IMR-90 (cell line): Measurements from ENCODE around the gene TREML2. TPM values are rescaled to one million over a fixed set of nuclear protein-coding genes. Genes with fewer than 3 reads are reported as not detected.

Experiments used
- ATAC-seq: fragments of 200-7000 bp; cut with Tn5 transposase; 2 replicates; pipeline ENCODE4 v1.9.1; 2020; ENCODE audit warnings: low read depth, mild to moderate bottlenecking, moderate library complexity
- BruUV-seq: library from RNA; stranded (reverse); fragments of 400-500 nt; replicated peaks from 2 replicates; lab custom pipeline; 2021; lab: Mats Ljungman, UMichigan
- CTCF ChIA-PET: fragments of 300-600 bp; formaldehyde crosslinking; extraction: SDS; loops from one replicate; lab custom pipeline; 2021; ENCODE audit warnings: antibody characterized with exemption; lab: Yijun Ruan, JAX
- POLR2A ChIA-PET: fragments of 300-600 bp; sonication (Branson Sonifier 250); formaldehyde crosslinking; loops from one replicate; lab custom pipeline; 2022; ENCODE audit warnings: antibody characterized with exemption; ENCODE audit not compliant: unreplicated experiment; lab: Charles Lee
- DNase-seq: peaks from one replicate; pipeline ENCODE4 v3.0.0; 2013
- H2AFZ ChIP-seq: replicated peaks from 2 replicates; pipeline ENCODE3; 2013; ENCODE audit warnings: low read length, mild to moderate bottlenecking; ENCODE audit not compliant: poor library complexity
- H2AK5ac ChIP-seq: 2 replicates; pipeline ENCODE4 v1.6.1; 2013; ENCODE audit warnings: low read depth, low read length, inconsistent platforms
- H2AK9ac ChIP-seq: replicated peaks from 2 replicates; pipeline ENCODE3; 2013; ENCODE audit warnings: mild to moderate bottlenecking, low read depth, low read length, moderate library complexity; ENCODE audit not compliant: poor library complexity
- H2BK120ac ChIP-seq: 2 replicates; pipeline ENCODE4 v1.6.1; 2013; ENCODE audit warnings: low read depth, low read length, inconsistent platforms
- H2BK15ac ChIP-seq: 3 replicates; pipeline ENCODE4 v1.6.1; 2013; ENCODE audit warnings: low read depth, low read length, inconsistent platforms
- H2BK20ac ChIP-seq: 2 replicates; pipeline ENCODE4 v1.6.1; 2013; ENCODE audit warnings: low read depth, mild to moderate bottlenecking, inconsistent platforms, low read length, moderate library complexity
- H2BK5ac ChIP-seq: 2 replicates; pipeline ENCODE4 v1.6.1; 2013; ENCODE audit warnings: mild to moderate bottlenecking, low read depth, low read length, inconsistent platforms; ENCODE audit not compliant: poor library complexity, severe bottlenecking
- H3K14ac ChIP-seq: replicated peaks from 2 replicates; pipeline ENCODE4 v1.6.1; 2013; ENCODE audit warnings: low read depth, low read length, inconsistent platforms
- H3K18ac ChIP-seq: 2 replicates; pipeline ENCODE4 v1.6.1; 2013; ENCODE audit warnings: low read depth, low read length, control low read depth
- H3K23ac ChIP-seq: 2 replicates; pipeline ENCODE4 v1.6.1; 2013; ENCODE audit warnings: low read depth, low read length, inconsistent platforms
- H3K27ac ChIP-seq: 2 replicates; pipeline ENCODE4 v1.5.1; 2013; ENCODE audit warnings: mild to moderate bottlenecking, control low read depth, low read length; ENCODE audit not compliant: insufficient read depth
- H3K27me3 ChIP-seq: 2 replicates; pipeline ENCODE4 v1.6.1; 2013; ENCODE audit warnings: low read length; ENCODE audit not compliant: control insufficient read depth, insufficient read depth
- H3K36me3 ChIP-seq: 2 replicates; pipeline ENCODE4 v1.6.1; 2013; ENCODE audit warnings: low read length, mixed read lengths; ENCODE audit not compliant: control insufficient read depth, insufficient read depth
- H3K4ac ChIP-seq: 2 replicates; pipeline ENCODE4 v1.6.1; 2013; ENCODE audit warnings: low read depth, low read length, inconsistent platforms
- H3K4me1 ChIP-seq: 2 replicates; pipeline ENCODE4 v1.6.1; 2013; ENCODE audit warnings: low read length, mixed read lengths; ENCODE audit not compliant: control insufficient read depth, insufficient read depth
- H3K4me2 ChIP-seq: 2 replicates; pipeline ENCODE4 v1.6.1; 2013; ENCODE audit warnings: low read depth, mild to moderate bottlenecking, control low read depth, low read length, moderate library complexity
- H3K4me3 ChIP-seq: 2 replicates; pipeline ENCODE4 v1.5.1; 2013; ENCODE audit warnings: low read depth, mild to moderate bottlenecking, control low read depth, low read length, moderate library complexity; ENCODE audit not compliant: insufficient read depth
- H3K56ac ChIP-seq: 2 replicates; pipeline ENCODE4 v1.6.1; 2013; ENCODE audit warnings: low read length, inconsistent platforms; ENCODE audit not compliant: insufficient read depth; ENCODE audit errors: extremely low read depth
- H3K79me1 ChIP-seq, 2 experiments: 2 replicates each; pipeline ENCODE4 v1.6.1; 2013; ENCODE audit warnings: low read length in 2 of 2, inconsistent platforms in 1 of 2, low read depth in 1 of 2
- H3K9ac ChIP-seq: 2 replicates; pipeline ENCODE4 v1.6.1; 2013; ENCODE audit warnings: low read depth, low read length, control low read depth
- H3K9me1 ChIP-seq: 2 replicates; pipeline ENCODE4 v1.6.1; 2013; ENCODE audit warnings: low read length, inconsistent platforms; ENCODE audit not compliant: insufficient read depth
- H3K9me3 ChIP-seq: 2 replicates; pipeline ENCODE4 v1.6.1; 2013; ENCODE audit warnings: low read length; ENCODE audit not compliant: control insufficient read depth, insufficient read depth
- H4K20me1 ChIP-seq: 2 replicates; pipeline ENCODE4 v1.6.1; 2013; ENCODE audit warnings: low read length, inconsistent platforms; ENCODE audit not compliant: insufficient read depth
- H4K5ac ChIP-seq: 2 replicates; pipeline ENCODE4 v1.6.1; 2013; ENCODE audit warnings: mild to moderate bottlenecking, low read depth, low read length, control low read depth
- H4K8ac ChIP-seq, 2 experiments: 2 replicates each; pipeline ENCODE4 v1.6.1; 2013; ENCODE audit warnings: low read depth in 2 of 2, low read length in 2 of 2, control low read depth in 1 of 2, inconsistent platforms in 1 of 2
- H4K91ac ChIP-seq: 2 replicates; pipeline ENCODE4 v1.6.1; 2013; ENCODE audit warnings: low read depth, low read length, inconsistent platforms; ENCODE audit not compliant: insufficient read depth
- BHLHE40 ChIP-seq: fragments of 150-350 bp; IDR thresholded peaks from 2 replicates; pipeline ENCODE4 v1.6.1; 2016; ENCODE audit warnings: mild to moderate bottlenecking, low read depth, low read length
- SMC3 ChIP-seq: fragments of 150-350 bp; IDR thresholded peaks from 2 replicates; pipeline ENCODE4 v1.6.1; 2016; ENCODE audit warnings: low read depth, mild to moderate bottlenecking, antibody characterized with exemption, low read length, moderate library complexity
- whole genome bisulfite sequencing, 2 experiments: methylation state at CpG; one replicate each; pipeline versions ENCODE4 v1.1.5 to v1.1.7; 2013; ENCODE audit warnings: missing lambda C conversion rate in 2 of 2; ENCODE audit not compliant: insufficient read length in 1 of 2; ENCODE audit errors: extremely low coverage in 2 of 2; 5-methylcytosine and 5-hydroxymethylcytosine counted together
- dilution Hi-C: fragments of 300-500 bp; cut with HindIII; formaldehyde crosslinking; loops from one replicate; pipeline ENCODE4 v1.14.3; 2018; ENCODE audit warnings: low sequenced_read_pairs; ENCODE audit not compliant: unreplicated experiment
- in situ Hi-C: fragments of 300-500 bp; cut with MboI; formaldehyde crosslinking; loops from 3 replicates; pipeline ENCODE4 v1.14.3; 2019; ENCODE audit warnings: low sequenced_read_pairs, inconsistent platforms, mixed read lengths
- intact Hi-C: fragments of 100-400 bp; cut with micrococcal nuclease; formaldehyde crosslinking; loops from 2 replicates; pipeline ENCODE4 v1.10.0; 2022
- polyA plus RNA-seq, 3 experiments: library from polyadenylated mRNA; depleted of rRNA; stranded (reverse); fragments of >200 nt; gene quantifications; 2 replicates each; pipeline ENCODE4 v1.2.3, GENCODE V29; 2012; ENCODE audit warnings: low replicate concordance in 1 of 3
- total RNA-seq: library from RNA; depleted of rRNA; stranded (reverse); fragments of >200 nt; gene quantifications from 2 replicates; pipeline ENCODE4 v1.2.3, GENCODE V29; 2012
- TF ChIP-seq, protein P1 (sequence below): fragments of 150-350 bp; IDR thresholded peaks from 2 replicates; pipeline ENCODE4 v1.6.1; 2017; ENCODE audit warnings: mild to moderate bottlenecking, antibody characterized with exemption, low read length, low read depth

TREML2 gene
- total and polyA plus RNA-seq, 2 of the 4 experiments (the other 2 are of a cell fraction), result not detected

DNA sequence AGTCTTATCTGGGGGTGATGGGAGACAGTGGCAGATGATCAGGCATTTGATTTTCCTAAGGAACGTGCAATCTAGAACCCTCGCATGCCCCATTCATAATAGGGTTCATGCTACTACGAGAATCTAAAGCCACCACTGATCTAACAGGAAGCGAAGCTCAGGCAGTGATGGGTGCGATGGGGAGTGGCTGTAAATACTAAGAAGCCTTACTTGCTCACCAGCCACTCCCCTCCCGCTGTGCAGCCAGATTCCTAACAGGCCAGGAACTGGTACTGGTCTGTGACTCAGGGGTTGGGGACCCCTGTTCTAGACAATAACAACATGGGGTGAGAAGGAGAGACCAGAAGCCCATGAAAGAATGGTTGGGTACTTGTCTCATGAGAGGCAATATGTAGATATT is 31.7 kb upstream of the TREML2 start:
- H4K20me1 ChIP-seq, result no peaks in the 10 kb centered on the region
- no peaks in the 10 kb centered on the region for H3K9me3 ChIP-seq
- in situ Hi-C loops (no loop called here), dilution Hi-C loops (no loop called here), intact Hi-C loops (no loop called here)
- no peak overlapping the region for H3K56ac ChIP-seq
- no peak overlapping the region for H2AK5ac ChIP-seq
- no peak overlapping the region for H2AFZ ChIP-seq
- no peak overlapping the region for H2BK5ac ChIP-seq
- H3K79me1 ChIP-seq, result no peaks in the 10 kb centered on the region
- no peak overlapping the region for H4K5ac ChIP-seq
- H2BK120ac ChIP-seq, result no peak overlapping the region
- no peaks in the 10 kb centered on the region for H3K9me1 ChIP-seq
- H3K27me3 ChIP-seq, result peaks cover 5% of the 10 kb centered on the region
- H3K4ac ChIP-seq, result no peak overlapping the region
- no peak overlapping the region for H2AK9ac ChIP-seq
- CTCF ChIA-PET, result no interaction called here
- TF ChIP-seq SMC3 (no peak), BHLHE40 (no peak)
- TF ChIP-seq, protein P1, sequence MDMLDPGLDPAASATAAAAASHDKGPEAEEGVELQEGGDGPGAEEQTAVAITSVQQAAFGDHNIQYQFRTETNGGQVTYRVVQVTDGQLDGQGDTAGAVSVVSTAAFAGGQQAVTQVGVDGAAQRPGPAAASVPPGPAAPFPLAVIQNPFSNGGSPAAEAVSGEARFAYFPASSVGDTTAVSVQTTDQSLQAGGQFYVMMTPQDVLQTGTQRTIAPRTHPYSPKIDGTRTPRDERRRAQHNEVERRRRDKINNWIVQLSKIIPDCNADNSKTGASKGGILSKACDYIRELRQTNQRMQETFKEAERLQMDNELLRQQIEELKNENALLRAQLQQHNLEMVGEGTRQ, result no peak
- no peak overlapping the region for H3K18ac ChIP-seq
- no peak overlapping the region for H3K27ac ChIP-seq
- no peak overlapping the region for H3K4me3 ChIP-seq
- H2BK15ac ChIP-seq, result no peak overlapping the region
- no CpG with 5 or more reads among the region's 6 CpGs for WGBS, 2 experiments
- H4K8ac ChIP-seq, result no peak overlapping the region
- no peaks in the 10 kb centered on the region for H3K4me1 ChIP-seq
- no peak overlapping the region for H4K91ac ChIP-seq
- no TSS peak for BruUV-seq
- H3K9ac ChIP-seq, result no peak overlapping the region
- H3K36me3 ChIP-seq, result no peaks in the 10 kb centered on the region
- no peak for ATAC-seq
- POLR2A ChIA-PET, result no interaction called here
- DNase-seq, result no peak
- H3K14ac ChIP-seq, result no peak overlapping the region
- H2BK20ac ChIP-seq, result no peak overlapping the region
- H3K4me2 ChIP-seq, result no peak overlapping the region
- H3K23ac ChIP-seq, result no peak overlapping the region
